K562 (cell line): ENCODE results near the gene KANK4. TPM values are rescaled to one million over a fixed set of nuclear protein-coding genes. Genes with fewer than 3 reads are reported as not detected.

Experiments used
- ATAC-seq: fragments of 200-7000 bp; cut with Tn5 transposase; 3 replicates; pipeline ENCODE4 v1.9.1; 2020; ENCODE audit warnings: moderate library complexity
- BruUV-seq: library from RNA; stranded (reverse); fragments of 400-500 nt; replicated peaks from 2 replicates; lab custom pipeline; 2021; lab: Mats Ljungman, UMichigan
- CTCF ChIA-PET: fragments of 300-600 bp; formaldehyde crosslinking; extraction: SDS; loops from one replicate; lab custom pipeline; 2021; ENCODE audit warnings: low intra/inter-chr PET ratio; lab: Yijun Ruan, JAX
- POLR2A ChIA-PET: fragments of 300-600, 350-650 bp; sonication (Branson Sonifier 250); formaldehyde crosslinking; extraction: SDS; loops from one replicate; lab custom pipeline; 2021; ENCODE audit warnings: antibody characterized with exemption, inconsistent platforms; lab: Yijun Ruan, JAX
- DNase-seq, 4 experiments: peaks; one replicate each; pipeline versions ENCODE4 v3.0.0 to v3.0.0-alpha.2; 2011 to 2018; ENCODE audit warnings: low spot score in 3 of 4, mixed read lengths in 3 of 4; ENCODE audit errors: extremely low read depth in 1 of 4
- FAIRE-seq: peaks from 2 replicates; lab custom pipeline; 2011; peaks lifted over from hg19 to GRCh38; lab: Jason Lieb, UNC
- H2AFZ ChIP-seq: 2 replicates; pipeline ENCODE4 v1.6.0; 2011; ENCODE audit warnings: low read depth, low read length, control low read depth, inconsistent platforms
- H3K27ac ChIP-seq: fragments of 200-600 bp; 3 replicates; pipeline ENCODE4 v1.8.0; 2011; ENCODE audit warnings: low read depth, mild to moderate bottlenecking, control low read depth, inconsistent platforms, low read length, moderate library complexity, mixed read lengths; ENCODE audit errors: extremely low read depth
- H3K27me3 ChIP-seq, 2 experiments: fragments of 300-600 bp in 1 of 2; 2 replicates in 1 of 2; 3 replicates in 1 of 2; pipeline versions ENCODE4 v1.6.0 to v1.8.0; 2011; ENCODE audit warnings: inconsistent platforms in 2 of 2, low read length in 2 of 2, mild to moderate bottlenecking in 1 of 2, mixed read lengths in 1 of 2, moderate library complexity in 1 of 2; ENCODE audit not compliant: control insufficient read depth in 2 of 2, insufficient read depth in 2 of 2
- H3K36me3 ChIP-seq: fragments of 300-600 bp; 3 replicates; pipeline ENCODE4 v1.8.0; 2011; ENCODE audit warnings: mild to moderate bottlenecking, low read length, inconsistent platforms; ENCODE audit not compliant: control insufficient read depth, insufficient read depth
- H3K4me1 ChIP-seq, 2 experiments: fragments of 200-600 bp in 1 of 2; replicated peaks in 1 of 2; 2 replicates in 1 of 2; 3 replicates in 1 of 2; pipeline versions ENCODE4 v1.5.1 to v1.8.0; 2011; ENCODE audit warnings: inconsistent platforms in 2 of 2, low read length in 2 of 2, mild to moderate bottlenecking in 1 of 2, mixed read lengths in 1 of 2, moderate library complexity in 1 of 2; ENCODE audit not compliant: control insufficient read depth in 2 of 2, insufficient read depth in 2 of 2
- H3K4me2 ChIP-seq: 2 replicates; pipeline ENCODE4 v1.6.1; 2011; ENCODE audit warnings: low read length, control low read depth, inconsistent platforms, mixed read lengths; ENCODE audit not compliant: insufficient read depth
- H3K4me3 ChIP-seq: fragments of 200-600 bp; sonication (generic), shearing (Covaris generic); 2 replicates; pipeline ENCODE4 v1.5.1; 2016; ENCODE audit warnings: control low read depth, inconsistent platforms
- H3K79me2 ChIP-seq: fragments of 200-600 bp; 3 replicates; pipeline ENCODE4 v1.8.0; 2011; ENCODE audit warnings: low read length, inconsistent platforms; ENCODE audit not compliant: control insufficient read depth, insufficient read depth
- H3K9ac ChIP-seq, 2 experiments: 2 replicates each; pipeline versions ENCODE4 v1.6.0 to v1.6.1; 2011; ENCODE audit warnings: low read depth in 2 of 2, low read length in 2 of 2, control low read depth in 1 of 2, inconsistent platforms in 1 of 2, mild to moderate bottlenecking in 1 of 2, mixed read lengths in 1 of 2; ENCODE audit not compliant: insufficient read depth in 1 of 2
- H3K9me1 ChIP-seq: one replicate; pipeline ENCODE4 v1.6.0; 2011; ENCODE audit warnings: inconsistent platforms, mild to moderate bottlenecking, low read length, moderate library complexity; ENCODE audit not compliant: control insufficient read depth, insufficient read depth
- H3K9me3 ChIP-seq: replicated peaks from 2 replicates; pipeline ENCODE4 v1.5.1; 2011; ENCODE audit warnings: low read depth, low read length, inconsistent platforms; ENCODE audit not compliant: control insufficient read depth, insufficient read depth
- H4K20me1 ChIP-seq: replicated peaks from 2 replicates; pipeline ENCODE4 v1.6.1; 2011; ENCODE audit warnings: low read length, inconsistent platforms, mixed read lengths; ENCODE audit not compliant: control insufficient read depth, insufficient read depth
- ARNT ChIP-seq, 2 experiments: fragments of 450-650 bp; IDR thresholded peaks; 2 replicates each; pipeline ENCODE4 v1.6.1; 2016; ENCODE audit warnings: mild to moderate bottlenecking in 1 of 2
- CHD1 ChIP-seq: fragments of 200-600 bp; sonication (generic); IDR thresholded peaks from one replicate; pipeline ENCODE4 v1.6.1; 2012; ENCODE audit warnings: mild to moderate bottlenecking, moderate library complexity, low read length, inconsistent platforms
- FOXO4 ChIP-seq: fragments of 450-650 bp; formaldehyde crosslinking; IDR thresholded peaks from 2 replicates; pipeline ENCODE4 v1.4.0; 2020; ENCODE audit warnings: mild to moderate bottlenecking, moderate library complexity
- IRF2 ChIP-seq: sonication (generic); formaldehyde crosslinking; IDR thresholded peaks from 2 replicates; pipeline ENCODE4 v1.8.1; 2022; ENCODE audit warnings: mild to moderate bottlenecking, missing genetic modification reagents
- MECOM ChIP-seq: fragments of 250-450 bp; sonication (Bioruptor Pico); IDR thresholded peaks from 2 replicates; pipeline ENCODE4 v1.8.0; 2022; ENCODE audit warnings: inconsistent platforms
- RCOR1 ChIP-seq, 2 experiments: IDR thresholded peaks; 2 replicates each; pipeline ENCODE4 v1.6.1; 2012; ENCODE audit warnings: low read depth in 2 of 2, low read length in 2 of 2, borderline replicate concordance in 1 of 2, improper control_type of control experiment in 1 of 2
- WGBS: fragments of 100-300 bp; shearing (Covaris generic); methylation state at CpG from one replicate; pipeline ENCODE4 v1.1.6; 2016; ENCODE audit warnings: low coverage, mixed read lengths; ENCODE audit not compliant: insufficient coverage; ENCODE audit errors: missing lambda C conversion rate; 5-methylcytosine and 5-hydroxymethylcytosine counted together
- in situ Hi-C: fragments of 300-500 bp; cut with MboI; formaldehyde crosslinking; loops from 4 replicates; pipeline ENCODE4 v1.15.0; 2018; ENCODE audit warnings: inconsistent platforms, mixed read lengths
- intact Hi-C: fragments of 100-400 bp; cut with micrococcal nuclease; formaldehyde crosslinking; loops from 2 replicates; pipeline ENCODE4 v1.14.2; 2022
- polyA plus RNA-seq, 8 experiments: library from polyadenylated mRNA; depleted of rRNA in 4 of 8; stranded (reverse) in 5 of 8; unstranded in 3 of 8; fragments of >200 nt; fragmentation: Nextera tagmentation in 2 of 8; fragmentation: Illumina TruSeq in 1 of 8; extraction: Ambion mirVana in 2 of 8; extraction: Trizol in 1 of 8; gene quantifications; 2 replicates each; pipeline versions ENCODE4 v1.2.1 to v1.2.3, GENCODE V29; 2011 to 2014; ENCODE audit warnings: inconsistent platforms in 1 of 8, missing spikeins in 1 of 8
- total RNA-seq, 7 experiments: library from RNA; depleted of rRNA in 6 of 7; stranded (reverse); fragments of >200 nt in 6 of 7; fragmentation: Illumina TruSeq in 2 of 7; extraction: Trizol in 2 of 7; gene quantifications; 2 replicates each; pipeline versions ENCODE4 v1.2.1 to v1.2.3, GENCODE V29; 2011 to 2021; ENCODE audit warnings: low replicate concordance in 1 of 7
- TF ChIP-seq, protein P1 (sequence below): IDR thresholded peaks from 2 replicates; pipeline ENCODE4 v1.6.1; 2012; ENCODE audit warnings: low read depth, low read length, improper control_type of control experiment, borderline replicate concordance
- TF ChIP-seq, protein P2 (sequence below): sonication (generic); formaldehyde crosslinking; IDR thresholded peaks from 2 replicates; pipeline ENCODE4 v1.8.0; 2022; ENCODE audit warnings: missing genetic modification reagents, mild to moderate bottlenecking, borderline replicate concordance

KANK4 gene
- total and polyA plus RNA-seq, 9 of the 15 experiments (the other 6 are each of a cell fraction or from before 2014, with no cell fraction given): not detected

- ATAC-seq (no peak), FAIRE-seq (no peak), DNase-seq (no peak)
- Histone ChIP-seq H3K9me3 (no peaks in the 10 kb centered on the region), H3K79me2 (no peaks in the 10 kb centered on the region), H3K9me1 (no peaks in the 10 kb centered on the region), H3K4me2 (no peak overlapping the region), H3K36me3 (no peaks in the 10 kb centered on the region), H3K4me3 (no peak overlapping the region), H3K27ac (no peak overlapping the region), H2AFZ (no peak overlapping the region), H3K27me3 (peaks cover 13 to 32% of the 10 kb centered on the region in 2 experiments), H3K4me1 (no peaks in the 10 kb centered on the region), H3K9ac (no peak overlapping the region), H4K20me1 (no peaks in the 10 kb centered on the region)
- WGBS: 17% methylated on average over 8 of the region's 8 CpGs
- in situ Hi-C loops: no loop called here
- POLR2A ChIA-PET: no interaction called here
- intact Hi-C loops: no loop called here
- TF ChIP-seq, protein P1, sequence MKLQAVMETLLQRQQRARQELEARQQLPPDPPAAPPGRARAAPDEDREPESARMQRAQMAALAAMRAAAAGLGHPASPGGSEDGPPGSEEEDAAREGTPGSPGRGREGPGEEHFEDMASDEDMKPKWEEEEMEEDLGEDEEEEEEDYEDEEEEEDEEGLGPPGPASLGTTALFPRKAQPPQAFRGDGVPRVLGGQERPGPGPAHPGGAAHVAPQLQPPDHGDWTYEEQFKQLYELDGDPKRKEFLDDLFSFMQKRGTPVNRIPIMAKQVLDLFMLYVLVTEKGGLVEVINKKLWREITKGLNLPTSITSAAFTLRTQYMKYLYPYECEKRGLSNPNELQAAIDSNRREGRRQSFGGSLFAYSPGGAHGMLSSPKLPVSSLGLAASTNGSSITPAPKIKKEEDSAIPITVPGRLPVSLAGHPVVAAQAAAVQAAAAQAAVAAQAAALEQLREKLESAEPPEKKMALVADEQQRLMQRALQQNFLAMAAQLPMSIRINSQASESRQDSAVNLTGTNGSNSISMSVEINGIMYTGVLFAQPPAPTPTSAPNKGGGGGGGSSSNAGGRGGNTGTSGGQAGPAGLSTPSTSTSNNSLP: no peak
- TF ChIP-seq, protein P2, sequence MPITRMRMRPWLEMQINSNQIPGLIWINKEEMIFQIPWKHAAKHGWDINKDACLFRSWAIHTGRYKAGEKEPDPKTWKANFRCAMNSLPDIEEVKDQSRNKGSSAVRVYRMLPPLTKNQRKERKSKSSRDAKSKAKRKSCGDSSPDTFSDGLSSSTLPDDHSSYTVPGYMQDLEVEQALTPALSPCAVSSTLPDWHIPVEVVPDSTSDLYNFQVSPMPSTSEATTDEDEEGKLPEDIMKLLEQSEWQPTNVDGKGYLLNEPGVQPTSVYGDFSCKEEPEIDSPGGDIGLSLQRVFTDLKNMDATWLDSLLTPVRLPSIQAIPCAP (CRISPR knock-in tag): no peak
- TF ChIP-seq FOXO4 (CRISPR knock-in tag): no peak
- TF ChIP-seq IRF2 (CRISPR knock-in tag): no peak
- no peak for TF ChIP-seq CHD1
- no peak for TF ChIP-seq ARNT (IDR thresholded peaks at IDR 0.05)
- TF ChIP-seq MECOM (CRISPR knock-in tag): no peak
- TF ChIP-seq RCOR1 (IDR thresholded peaks at IDR 0.05; ENCODE audit: borderline replicate concordance in 1 of 2, low read depth in 2 of 2, low read length in 2 of 2): no peak
- BruUV-seq: no TSS peak
- CTCF ChIA-PET: no interaction called here
These were observed 35.9 kb upstream of the KANK4 start for GRCh38 chr1:62355095-62355494.
